Measurements from ENCODE around the gene OST4.
A peak's percentile ranks its signal among the peaks of the same experiment; 100 is the strongest.

The OST4 gene

GRCh38 chr2:27053776-27054175, 17.7 kb downstream of the OST4 start:
- no peak for DNase-seq (ENCODE audit: low read depth in 2 of 2)

GRCh38 chr2:27053321-27053720, 18.1 kb downstream of the OST4 start:
- DNase-seq (ENCODE audit: low read depth in 2 of 2) = no peak

- no peak for DNase-seq (ENCODE audit: low read depth in 2 of 2)
These were observed 19.4 kb downstream of the OST4 start for GRCh38 chr2:27051902-27052645.

- DNase-seq (ENCODE audit: low read depth in 2 of 2) = peak; percentile 91 to 93
These were observed 20.2 kb downstream of the OST4 start, which contains the start of gene AGBL5 for GRCh38 chr2:27050996-27051901. AGBL5 (plus strand) TSS chr2:27051668; CDS start chr2:27052959, 1,291 bp downstream.

- peak; percentile 77 to 82 for DNase-seq (ENCODE audit: low read depth in 2 of 2)
These were observed 21.0 kb downstream of the OST4 start for GRCh38 chr2:27050281-27050995.

GRCh38 chr2:27049422-27050280, 21.8 kb downstream of the OST4 start:
- DNase-seq (ENCODE audit: low read depth in 2 of 2) = peak; percentile 61 to 73

GRCh38 chr2:27042985-27043634, 28.3 kb downstream of the OST4 start:
- no peak for DNase-seq (ENCODE audit: low read depth in 2 of 2)

- DNase-seq (ENCODE audit: low read depth in 2 of 2) = no peak
These were observed 29.2 kb downstream of the OST4 start for GRCh38 chr2:27042159-27042661.

- DNase-seq (ENCODE audit: low read depth in 2 of 2) = no peak
These were observed 29.7 kb downstream of the OST4 start for GRCh38 chr2:27041752-27042151.

- DNase-seq (ENCODE audit: low read depth in 2 of 2) = no peak
These were observed 31.2 kb downstream of the OST4 start for GRCh38 chr2:27040282-27040681.

GRCh38 chr2:27039871-27040270, 31.6 kb downstream of the OST4 start:
- DNase-seq (ENCODE audit: low read depth in 2 of 2) = no peak

GRCh38 chr2:27039426-27039825, 32.0 kb downstream of the OST4 start:
- no peak for DNase-seq (ENCODE audit: low read depth in 2 of 2)

- DNase-seq (ENCODE audit: low read depth in 2 of 2) = no peak
These were observed 32.7 kb downstream of the OST4 start for GRCh38 chr2:27038631-27039339.

- DNase-seq (ENCODE audit: low read depth in 2 of 2) = no peak
These were observed 33.4 kb downstream of the OST4 start for GRCh38 chr2:27038012-27038411.

- DNase-seq (ENCODE audit: low read depth in 2 of 2) = no peak
These were observed 38.1 kb downstream of the OST4 start for GRCh38 chr2:27033253-27033852.

GRCh38 chr2:27032495-27033252, 38.8 kb downstream of the OST4 start, which contains the start of gene TMEM214:
TMEM214 (plus strand) TSS chr2:27032965; CDS start chr2:27033016, 51 bp downstream.
- peak; percentile 81 to 82 for DNase-seq (ENCODE audit: low read depth in 2 of 2)

GRCh38 chr2:27029051-27029450, 42.4 kb downstream of the OST4 start:
- DNase-seq (ENCODE audit: low read depth in 2 of 2) = no peak

- no peak for DNase-seq (ENCODE audit: low read depth in 2 of 2)
These were observed 44.2 kb downstream of the OST4 start for GRCh38 chr2:27027211-27027651.

Measured in stimulated activated CD8-positive, alpha-beta memory T cell treated with anti-CD3 and anti-CD28 coated beads, Interleukin-15, amount 100 ng/mL, for 48 hours (primary cell).